ENCODE measurements around the gene C11orf86. TPM values are rescaled to one million over a fixed set of nuclear protein-coding genes. Genes with fewer than 3 reads are reported as not detected.

C11orf86 gene
- total RNA-seq, 1 experiment from 2014 or later = 0.68 TPM

DNA sequence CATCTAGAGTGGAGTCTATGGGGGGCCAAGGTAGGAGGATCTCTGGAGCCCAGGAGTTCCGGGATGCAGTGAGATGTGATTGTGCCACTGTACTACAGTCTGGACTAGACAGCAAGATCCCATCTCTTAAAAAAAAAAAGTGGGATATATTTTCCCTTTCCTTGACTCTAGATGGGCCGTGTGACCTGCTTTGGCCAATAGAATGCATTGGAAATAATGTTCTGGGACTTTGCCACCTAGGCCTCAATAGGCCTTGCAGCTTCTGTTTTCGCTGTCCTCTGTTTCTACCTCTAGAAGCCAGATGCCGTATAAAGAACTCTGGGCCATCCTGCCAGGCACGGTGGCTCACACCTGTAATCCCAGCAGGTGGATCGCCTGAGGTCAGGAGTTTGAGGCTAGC is 3.6 kb downstream of the C11orf86 start:
- Mint-ChIP-seq H3K4me1 (peaks cover 11% of the 10 kb centered on the region), H3K27ac (no peak overlapping the region), H3K9me3 (peaks cover 8% of the 10 kb centered on the region), H3K36me3 (no peaks in the 10 kb centered on the region), H3K27me3 (ENCODE audit: low read depth) (no peaks in the 10 kb centered on the region), H3K4me3 (no peak overlapping the region)
- ChIA-PET CTCF (no interaction called here), POLR2A (no interaction called here)
- DNase-seq (ENCODE audit: low spot score) (no peak), ATAC-seq (no peak)
- TF ChIP-seq, protein P1, sequence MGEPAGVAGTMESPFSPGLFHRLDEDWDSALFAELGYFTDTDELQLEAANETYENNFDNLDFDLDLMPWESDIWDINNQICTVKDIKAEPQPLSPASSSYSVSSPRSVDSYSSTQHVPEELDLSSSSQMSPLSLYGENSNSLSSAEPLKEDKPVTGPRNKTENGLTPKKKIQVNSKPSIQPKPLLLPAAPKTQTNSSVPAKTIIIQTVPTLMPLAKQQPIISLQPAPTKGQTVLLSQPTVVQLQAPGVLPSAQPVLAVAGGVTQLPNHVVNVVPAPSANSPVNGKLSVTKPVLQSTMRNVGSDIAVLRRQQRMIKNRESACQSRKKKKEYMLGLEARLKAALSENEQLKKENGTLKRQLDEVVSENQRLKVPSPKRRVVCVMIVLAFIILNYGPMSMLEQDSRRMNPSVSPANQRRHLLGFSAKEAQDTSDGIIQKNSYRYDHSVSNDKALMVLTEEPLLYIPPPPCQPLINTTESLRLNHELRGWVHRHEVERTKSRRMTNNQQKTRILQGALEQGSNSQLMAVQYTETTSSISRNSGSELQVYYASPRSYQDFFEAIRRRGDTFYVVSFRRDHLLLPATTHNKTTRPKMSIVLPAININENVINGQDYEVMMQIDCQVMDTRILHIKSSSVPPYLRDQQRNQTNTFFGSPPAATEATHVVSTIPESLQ (CRISPR knock-in tag; IDR thresholded peaks at IDR 0.05) = no peak
- TF ChIP-seq ZNF281 (CRISPR knock-in tag; IDR thresholded peaks at IDR 0.05) (no peak), NR1H2 (CRISPR knock-in tag; IDR thresholded peaks at IDR 0.05) (no peak), FOXJ3 (CRISPR knock-in tag; IDR thresholded peaks at IDR 0.05; ENCODE audit: borderline replicate concordance) (no peak), TEAD4 (CRISPR knock-in tag; IDR thresholded peaks at IDR 0.05) (no peak), FOXP1 (CRISPR knock-in tag; IDR thresholded peaks at IDR 0.05; ENCODE audit: borderline replicate concordance) (no peak)
- TF ChIP-seq, protein P2, sequence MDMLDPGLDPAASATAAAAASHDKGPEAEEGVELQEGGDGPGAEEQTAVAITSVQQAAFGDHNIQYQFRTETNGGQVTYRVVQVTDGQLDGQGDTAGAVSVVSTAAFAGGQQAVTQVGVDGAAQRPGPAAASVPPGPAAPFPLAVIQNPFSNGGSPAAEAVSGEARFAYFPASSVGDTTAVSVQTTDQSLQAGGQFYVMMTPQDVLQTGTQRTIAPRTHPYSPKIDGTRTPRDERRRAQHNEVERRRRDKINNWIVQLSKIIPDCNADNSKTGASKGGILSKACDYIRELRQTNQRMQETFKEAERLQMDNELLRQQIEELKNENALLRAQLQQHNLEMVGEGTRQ (CRISPR knock-in tag; IDR thresholded peaks at IDR 0.05) = no peak

DNA sequence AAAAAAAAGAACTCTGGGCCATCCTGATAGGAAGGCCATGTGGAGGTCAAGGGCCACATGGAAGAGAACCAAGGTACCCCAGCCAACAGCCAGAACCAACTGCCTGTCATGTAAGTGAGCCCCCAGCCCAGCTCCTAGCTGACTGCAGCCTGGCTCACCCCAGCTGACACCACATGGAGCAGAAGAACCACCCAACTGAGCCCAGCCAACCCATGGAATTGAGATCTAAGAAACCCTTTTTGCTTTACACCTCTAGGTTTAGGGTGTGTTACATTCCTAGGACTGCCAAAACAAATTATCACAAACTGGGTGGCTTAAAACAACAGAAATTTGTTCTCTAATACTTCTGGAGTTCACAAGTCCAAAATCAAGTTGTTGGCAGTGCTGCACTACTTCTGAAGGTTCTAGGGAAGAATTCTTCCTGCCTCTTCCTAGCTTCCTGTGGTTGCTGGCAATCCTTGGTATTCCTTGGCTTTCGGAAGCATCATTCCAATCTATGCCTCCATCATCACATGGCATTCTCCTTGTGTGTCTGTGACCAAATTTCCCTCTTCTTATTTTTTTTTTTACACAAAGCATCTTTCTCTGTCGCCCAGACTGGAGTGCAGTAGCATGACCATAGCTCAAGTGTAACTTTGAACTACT is 4.4 kb downstream of the C11orf86 start:
- ChIA-PET POLR2A (no interaction called here), CTCF (no interaction called here)
- no peak overlapping the region for H3K27ac Mint-ChIP-seq
- H3K9me3 Mint-ChIP-seq = peaks cover 8% of the 10 kb centered on the region
- TF ChIP-seq E2F5 (CRISPR knock-in tag; IDR thresholded peaks at IDR 0.05) (no peak), ZNF512 (CRISPR knock-in tag; IDR thresholded peaks at IDR 0.05; ENCODE audit: borderline replicate concordance) (no peak), E2F4 (CRISPR knock-in tag; IDR thresholded peaks at IDR 0.05; ENCODE audit: borderline replicate concordance, low read depth) (no peak), ETV6 (CRISPR knock-in tag; IDR thresholded peaks at IDR 0.05) (no peak), ZNF396 (CRISPR knock-in tag; IDR thresholded peaks at IDR 0.05; ENCODE audit: borderline replicate concordance) (no peak), CBFB (CRISPR knock-in tag; IDR thresholded peaks at IDR 0.05; ENCODE audit: low read depth) (no peak), GABPB1 (CRISPR knock-in tag; IDR thresholded peaks at IDR 0.05) (no peak), ZNF263 (CRISPR knock-in tag; IDR thresholded peaks at IDR 0.05; ENCODE audit: low read depth) (no peak), GTF2I (CRISPR knock-in tag; conservative IDR thresholded peaks at IDR 0.05) (no peak), SMAD3 (CRISPR knock-in tag; IDR thresholded peaks at IDR 0.05; ENCODE audit: borderline replicate concordance) (no peak), ZSCAN18 (CRISPR knock-in tag; IDR thresholded peaks at IDR 0.05) (no peak), TEAD4 (CRISPR knock-in tag; IDR thresholded peaks at IDR 0.05) (no peak), ZNF219 (CRISPR knock-in tag; IDR thresholded peaks at IDR 0.05; ENCODE audit: borderline replicate concordance) (no peak)
- TF ChIP-seq, protein P3, sequence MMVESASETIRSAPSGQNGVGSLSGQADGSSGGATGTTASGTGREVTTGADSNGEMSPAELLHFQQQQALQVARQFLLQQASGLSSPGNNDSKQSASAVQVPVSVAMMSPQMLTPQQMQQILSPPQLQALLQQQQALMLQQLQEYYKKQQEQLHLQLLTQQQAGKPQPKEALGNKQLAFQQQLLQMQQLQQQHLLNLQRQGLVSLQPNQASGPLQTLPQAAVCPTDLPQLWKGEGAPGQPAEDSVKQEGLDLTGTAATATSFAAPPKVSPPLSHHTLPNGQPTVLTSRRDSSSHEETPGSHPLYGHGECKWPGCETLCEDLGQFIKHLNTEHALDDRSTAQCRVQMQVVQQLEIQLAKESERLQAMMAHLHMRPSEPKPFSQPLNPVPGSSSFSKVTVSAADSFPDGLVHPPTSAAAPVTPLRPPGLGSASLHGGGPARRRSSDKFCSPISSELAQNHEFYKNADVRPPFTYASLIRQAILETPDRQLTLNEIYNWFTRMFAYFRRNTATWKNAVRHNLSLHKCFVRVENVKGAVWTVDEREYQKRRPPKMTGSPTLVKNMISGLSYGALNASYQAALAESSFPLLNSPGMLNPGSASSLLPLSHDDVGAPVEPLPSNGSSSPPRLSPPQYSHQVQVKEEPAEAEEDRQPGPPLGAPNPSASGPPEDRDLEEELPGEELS (CRISPR knock-in tag; IDR thresholded peaks at IDR 0.05) = no peak
- no peak for DNase-seq (ENCODE audit: low spot score)
- H3K4me1 Mint-ChIP-seq = peaks cover 8% of the 10 kb centered on the region
- H3K36me3 Mint-ChIP-seq = no peaks in the 10 kb centered on the region
- H3K27me3 Mint-ChIP-seq (ENCODE audit: low read depth) = no peaks in the 10 kb centered on the region
- ATAC-seq = no peak
- H3K4me3 Mint-ChIP-seq = no peak overlapping the region
